ENCODE measurements around the gene GGTLC1. TPM values are rescaled to one million over a fixed set of nuclear protein-coding genes. Genes with fewer than 3 reads are reported as not detected.

GGTLC1 gene
- total and polyA plus RNA-seq, 4 donors = not detected

- no peaks in the 10 kb centered on the region for H3K36me3 ChIP-seq (ENCODE audit: control insufficient read depth, insufficient read depth, low read length)
- no peaks in the 10 kb centered on the region for H3K9me3 ChIP-seq (ENCODE audit: control insufficient read depth, insufficient read depth, low read length)
- no peaks in the 10 kb centered on the region for H3K27me3 ChIP-seq (ENCODE audit: control insufficient read depth, insufficient read depth, low read length)
- H3K27ac ChIP-seq (ENCODE audit: low read depth, low read length) = no peak overlapping the region
- H3K4me1 ChIP-seq (ENCODE audit: control insufficient read depth, insufficient read depth, low read length) = no peaks in the 10 kb centered on the region
- H3K4me3 ChIP-seq (ENCODE audit: low read depth, low read length) = no peak overlapping the region
- WGBS (ENCODE audit: insufficient coverage) = 57% methylated on average over 7 of the region's 9 CpGs
- DNase-seq (ENCODE audit: low read depth in 4 of 6, low spot score in 6 of 6) = no peak
Observed at GRCh38 chr20:23974966-23975365, 13.6 kb downstream of the GGTLC1 start.

GRCh38 chr20:23971310-23971709 lies 17.3 kb downstream of the GGTLC1 start:
- DNase-seq (ENCODE audit: low read depth in 4 of 6, low spot score in 6 of 6) = no peak
- no peaks in the 10 kb centered on the region for H3K36me3 ChIP-seq (ENCODE audit: control insufficient read depth, insufficient read depth, low read length)
- H3K27ac ChIP-seq (ENCODE audit: low read depth, low read length) = no peak overlapping the region
- H3K27me3 ChIP-seq (ENCODE audit: control insufficient read depth, insufficient read depth, low read length) = no peaks in the 10 kb centered on the region
- H3K4me1 ChIP-seq (ENCODE audit: control insufficient read depth, insufficient read depth, low read length) = no peaks in the 10 kb centered on the region
- no peaks in the 10 kb centered on the region for H3K9me3 ChIP-seq (ENCODE audit: control insufficient read depth, insufficient read depth, low read length)
- no peak overlapping the region for H3K4me3 ChIP-seq (ENCODE audit: low read depth, low read length)

GRCh38 chr20:23970049-23970448 lies 18.5 kb downstream of the GGTLC1 start:
- Histone ChIP-seq H3K27ac (ENCODE audit: low read depth, low read length) (no peak overlapping the region), H3K36me3 (ENCODE audit: control insufficient read depth, insufficient read depth, low read length) (no peaks in the 10 kb centered on the region), H3K9me3 (ENCODE audit: control insufficient read depth, insufficient read depth, low read length) (no peaks in the 10 kb centered on the region), H3K4me1 (ENCODE audit: control insufficient read depth, insufficient read depth, low read length) (no peaks in the 10 kb centered on the region), H3K4me3 (ENCODE audit: low read depth, low read length) (no peak overlapping the region), H3K27me3 (ENCODE audit: control insufficient read depth, insufficient read depth, low read length) (no peaks in the 10 kb centered on the region)
- WGBS (ENCODE audit: insufficient coverage) = 94% methylated on average over 1 of the region's 1 CpG
- DNase-seq (ENCODE audit: low read depth in 4 of 6, low spot score in 6 of 6) = no peak

DNA sequence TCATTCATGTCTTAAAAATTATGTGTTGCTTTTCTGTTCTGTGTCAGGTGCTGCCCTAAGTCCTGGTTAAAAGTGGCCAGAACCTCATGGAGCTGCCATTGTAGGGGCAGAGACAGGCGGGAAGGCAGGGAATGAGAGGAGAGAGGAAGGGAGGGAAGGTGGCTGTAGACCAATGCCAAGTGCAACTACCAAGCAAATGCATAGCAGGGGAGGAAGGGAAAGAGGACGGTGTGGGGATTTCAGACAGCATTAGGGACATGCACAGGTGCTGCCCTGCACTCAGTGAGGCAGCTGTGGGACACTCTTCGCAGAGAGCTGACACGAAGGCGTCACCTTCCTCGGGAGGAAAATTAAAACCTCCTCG lies 21.0 kb downstream of the GGTLC1 start:
- H3K27ac ChIP-seq (ENCODE audit: low read depth, low read length) = no peak overlapping the region
- H3K4me3 ChIP-seq (ENCODE audit: low read depth, low read length) = no peak overlapping the region
- peaks cover 2% of the 10 kb centered on the region for H3K9me3 ChIP-seq (ENCODE audit: control insufficient read depth, insufficient read depth, low read length)
- 77% methylated on average over 7 of the region's 7 CpGs for WGBS (ENCODE audit: insufficient coverage)
- no peaks in the 10 kb centered on the region for H3K4me1 ChIP-seq (ENCODE audit: control insufficient read depth, insufficient read depth, low read length)
- no peaks in the 10 kb centered on the region for H3K36me3 ChIP-seq (ENCODE audit: control insufficient read depth, insufficient read depth, low read length)
- DNase-seq (ENCODE audit: low read depth in 4 of 6, low spot score in 6 of 6) = no peak
- H3K27me3 ChIP-seq (ENCODE audit: control insufficient read depth, insufficient read depth, low read length) = no peaks in the 10 kb centered on the region

- WGBS (ENCODE audit: insufficient coverage) = 94% methylated on average over 5 of the region's 8 CpGs
- no peak overlapping the region for H3K27ac ChIP-seq (ENCODE audit: low read depth, low read length)
- H3K4me1 ChIP-seq (ENCODE audit: control insufficient read depth, insufficient read depth, low read length) = no peaks in the 10 kb centered on the region
- H3K27me3 ChIP-seq (ENCODE audit: control insufficient read depth, insufficient read depth, low read length) = no peaks in the 10 kb centered on the region
- H3K36me3 ChIP-seq (ENCODE audit: control insufficient read depth, insufficient read depth, low read length) = no peaks in the 10 kb centered on the region
- no peak for DNase-seq (ENCODE audit: low read depth in 4 of 6, low spot score in 6 of 6)
- H3K9me3 ChIP-seq (ENCODE audit: control insufficient read depth, insufficient read depth, low read length) = peaks cover 2% of the 10 kb centered on the region
- H3K4me3 ChIP-seq (ENCODE audit: low read depth, low read length) = no peak overlapping the region
Observed at GRCh38 chr20:23966927-23967615, 21.5 kb downstream of the GGTLC1 start.

- H3K9me3 ChIP-seq (ENCODE audit: control insufficient read depth, insufficient read depth, low read length) = peaks cover 2% of the 10 kb centered on the region
- H3K27ac ChIP-seq (ENCODE audit: low read depth, low read length) = no peak overlapping the region
- H3K4me3 ChIP-seq (ENCODE audit: low read depth, low read length) = no peak overlapping the region
- H3K36me3 ChIP-seq (ENCODE audit: control insufficient read depth, insufficient read depth, low read length) = no peaks in the 10 kb centered on the region
- no peaks in the 10 kb centered on the region for H3K27me3 ChIP-seq (ENCODE audit: control insufficient read depth, insufficient read depth, low read length)
- WGBS (ENCODE audit: insufficient coverage) = 75% methylated on average over 1 of the region's 6 CpGs
- DNase-seq (ENCODE audit: low read depth in 4 of 6, low spot score in 6 of 6) = no peak
- H3K4me1 ChIP-seq (ENCODE audit: control insufficient read depth, insufficient read depth, low read length) = no peaks in the 10 kb centered on the region
Observed at GRCh38 chr20:23966298-23966697, 22.3 kb downstream of the GGTLC1 start.

GRCh38 chr20:23963941-23964340 lies 24.6 kb downstream of the GGTLC1 start:
- Histone ChIP-seq H3K27me3 (ENCODE audit: control insufficient read depth, insufficient read depth, low read length) (no peaks in the 10 kb centered on the region), H3K9me3 (ENCODE audit: control insufficient read depth, insufficient read depth, low read length) (peaks cover 2% of the 10 kb centered on the region), H3K27ac (ENCODE audit: low read depth, low read length) (no peak overlapping the region), H3K36me3 (ENCODE audit: control insufficient read depth, insufficient read depth, low read length) (no peaks in the 10 kb centered on the region), H3K4me1 (ENCODE audit: control insufficient read depth, insufficient read depth, low read length) (no peaks in the 10 kb centered on the region), H3K4me3 (ENCODE audit: low read depth, low read length) (no peak overlapping the region)
- WGBS (ENCODE audit: insufficient coverage) = no CpG with 5 or more reads among the region's 1 CpG
- DNase-seq (ENCODE audit: low read depth in 4 of 6, low spot score in 6 of 6) = no peak

- Histone ChIP-seq H3K4me1 (ENCODE audit: control insufficient read depth, insufficient read depth, low read length) (no peaks in the 10 kb centered on the region), H3K4me3 (ENCODE audit: low read depth, low read length) (no peak overlapping the region), H3K27me3 (ENCODE audit: control insufficient read depth, insufficient read depth, low read length) (no peaks in the 10 kb centered on the region), H3K9me3 (ENCODE audit: control insufficient read depth, insufficient read depth, low read length) (peaks cover 2% of the 10 kb centered on the region), H3K27ac (ENCODE audit: low read depth, low read length) (no peak overlapping the region), H3K36me3 (ENCODE audit: control insufficient read depth, insufficient read depth, low read length) (no peaks in the 10 kb centered on the region)
- DNase-seq (ENCODE audit: low read depth in 4 of 6, low spot score in 6 of 6) = no peak
Observed at GRCh38 chr20:23962272-23962671, 26.3 kb downstream of the GGTLC1 start.

DNA sequence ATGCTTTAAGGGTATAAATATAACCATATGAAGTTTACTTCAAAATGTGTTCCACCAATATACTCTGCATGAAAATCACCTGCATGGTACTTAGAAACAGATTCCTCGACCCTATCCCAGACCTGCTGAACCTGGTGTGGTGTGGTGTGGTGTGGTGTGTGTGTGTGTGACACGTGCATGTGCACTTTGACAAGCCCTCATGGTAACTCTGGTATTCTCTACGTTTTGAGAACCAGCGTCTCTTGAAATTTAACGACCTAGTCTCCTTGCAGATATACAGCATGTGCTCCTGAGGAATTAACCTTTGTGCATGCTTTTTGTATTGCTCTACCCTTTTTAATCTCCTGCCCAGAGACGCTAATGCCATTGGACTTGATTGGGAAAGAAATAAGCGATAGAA lies 29.5 kb downstream of the GGTLC1 start:
- no peaks in the 10 kb centered on the region for H3K27me3 ChIP-seq (ENCODE audit: control insufficient read depth, insufficient read depth, low read length)

GRCh38 chr20:23955896-23956295 lies 32.7 kb downstream of the GGTLC1 start:
- no peak for DNase-seq (ENCODE audit: low read depth in 4 of 6, low spot score in 6 of 6)
- H3K4me3 ChIP-seq (ENCODE audit: low read depth, low read length) = no peak overlapping the region
- no peaks in the 10 kb centered on the region for H3K36me3 ChIP-seq (ENCODE audit: control insufficient read depth, insufficient read depth, low read length)
- H3K27ac ChIP-seq (ENCODE audit: low read depth, low read length) = no peak overlapping the region
- no peaks in the 10 kb centered on the region for H3K9me3 ChIP-seq (ENCODE audit: control insufficient read depth, insufficient read depth, low read length)
- H3K4me1 ChIP-seq (ENCODE audit: control insufficient read depth, insufficient read depth, low read length) = peaks cover 7% of the 10 kb centered on the region
- no CpG with 5 or more reads among the region's 3 CpGs for WGBS (ENCODE audit: insufficient coverage)
- H3K27me3 ChIP-seq (ENCODE audit: control insufficient read depth, insufficient read depth, low read length) = no peaks in the 10 kb centered on the region

More for the DNA sequence above, 29.5 kb downstream of the GGTLC1 start:
- Histone ChIP-seq H3K9me3 (ENCODE audit: control insufficient read depth, insufficient read depth, low read length) (no peaks in the 10 kb centered on the region), H3K36me3 (ENCODE audit: control insufficient read depth, insufficient read depth, low read length) (no peaks in the 10 kb centered on the region), H3K4me1 (ENCODE audit: control insufficient read depth, insufficient read depth, low read length) (peaks cover 5% of the 10 kb centered on the region), H3K4me3 (ENCODE audit: low read depth, low read length) (no peak overlapping the region), H3K27ac (ENCODE audit: low read depth, low read length) (peak overlapping the region; percentile 22)
- DNase-seq (ENCODE audit: low read depth in 4 of 6, low spot score in 6 of 6) = no peak
- WGBS (ENCODE audit: insufficient coverage) = no CpG with 5 or more reads among the region's 7 CpGs
